Activated CD4-positive, alpha-beta T cell treated with anti-CD3 and anti-CD28 coated beads for 48 hours (primary cell): ENCODE data around the gene CENPL.
"Not testable (repeated sequence)": the region's sequence is repeated elsewhere in the genome, so short reads cannot be mapped to it uniquely, and the experiment has no call there.

Source experiments
- DNase-seq: peaks from one replicate; pipeline ENCODE4 v3.0.0-alpha.2; 2020

CENPL gene

GRCh38 chr1:173856903-173857302, 32.2 kb upstream of the CENPL start:
- no peak for DNase-seq

DNA sequence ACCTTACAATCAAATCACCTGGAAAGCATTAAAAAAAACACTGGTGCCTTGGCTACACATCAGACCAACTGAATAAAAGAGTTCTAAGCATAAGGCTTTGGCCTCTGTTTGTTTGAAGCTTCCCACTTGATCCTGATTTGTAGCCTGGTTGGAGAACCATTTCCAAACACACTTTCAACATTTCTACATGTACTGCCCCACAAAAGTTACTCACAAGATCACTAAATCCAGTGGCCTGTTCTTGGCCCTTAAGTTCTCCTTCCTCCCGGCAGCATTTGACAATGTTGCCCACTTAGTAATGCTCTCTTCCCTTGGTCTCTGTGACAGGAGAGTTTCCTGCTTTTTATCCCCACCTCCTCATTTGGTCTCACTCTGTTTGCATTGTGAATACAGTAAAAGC, 31.3 kb upstream of the CENPL start:
- no peak for DNase-seq

DNA sequence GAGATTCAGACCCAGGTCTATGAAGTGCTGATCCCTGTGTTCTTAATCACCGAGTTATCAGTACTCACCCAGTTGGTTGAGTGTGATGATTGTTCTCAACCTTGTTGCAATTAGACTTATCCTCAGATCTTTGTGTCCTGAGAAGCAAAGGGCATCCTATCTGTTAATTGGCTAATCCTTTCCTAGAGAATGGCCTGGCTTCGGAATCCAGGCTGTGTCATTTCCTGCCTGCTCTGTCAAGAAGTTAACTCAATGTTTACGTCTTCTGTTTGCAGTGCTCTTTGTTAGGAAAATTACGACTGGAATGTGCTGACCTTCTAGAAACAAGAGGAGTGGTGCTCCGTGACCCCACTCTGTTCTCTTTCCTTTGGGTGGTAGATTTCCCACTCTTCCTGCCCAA, 28.4 kb upstream of the CENPL start:
- DNase-seq: no peak

DNA sequence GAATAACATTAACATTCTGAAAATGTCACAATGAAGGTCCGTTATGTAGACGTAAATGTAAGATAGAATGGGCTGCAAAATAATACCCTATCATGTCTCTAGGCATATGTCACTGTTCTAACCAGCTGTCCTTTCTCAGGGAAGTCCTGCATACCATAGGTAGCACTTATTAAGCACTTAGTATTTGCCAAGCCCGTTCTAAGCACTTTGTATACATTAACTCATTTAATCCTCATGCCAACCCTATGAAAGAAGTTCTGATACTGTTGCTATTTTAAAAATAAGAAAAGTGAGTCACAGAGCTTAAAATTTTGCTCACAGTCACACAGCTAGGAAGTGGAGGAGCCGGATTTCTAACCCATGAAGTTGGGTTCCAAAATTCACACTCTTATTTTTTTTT, 27.4 kb upstream of the CENPL start:
- no peak for DNase-seq

DNA sequence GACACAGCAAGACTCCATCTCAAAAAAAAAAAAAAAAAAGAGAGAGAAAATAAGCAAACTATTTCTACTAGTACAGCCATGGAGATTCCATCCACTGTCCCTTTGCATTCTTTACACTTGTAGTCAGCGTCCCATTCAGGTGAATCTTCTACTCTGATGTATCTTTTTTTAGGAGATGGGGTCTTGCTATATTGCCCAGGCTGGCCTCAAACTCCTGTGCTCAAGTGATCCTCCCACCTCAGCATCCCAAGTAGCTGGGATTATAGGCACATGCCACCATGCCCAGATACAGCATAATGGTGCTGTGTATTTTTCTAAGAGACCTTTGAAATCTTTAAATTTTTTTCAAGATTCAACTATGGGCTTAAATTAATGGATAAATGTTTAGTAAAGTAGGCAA, 8.1 kb upstream of the CENPL start:
- no peak for DNase-seq

GRCh38 chr1:173827611-173828010, 2.9 kb upstream of the CENPL start:
- DNase-seq: no peak

- DNase-seq: no peak
Observed at GRCh38 chr1:173823781-173824314, 835 bp downstream of the CENPL start.

DNA sequence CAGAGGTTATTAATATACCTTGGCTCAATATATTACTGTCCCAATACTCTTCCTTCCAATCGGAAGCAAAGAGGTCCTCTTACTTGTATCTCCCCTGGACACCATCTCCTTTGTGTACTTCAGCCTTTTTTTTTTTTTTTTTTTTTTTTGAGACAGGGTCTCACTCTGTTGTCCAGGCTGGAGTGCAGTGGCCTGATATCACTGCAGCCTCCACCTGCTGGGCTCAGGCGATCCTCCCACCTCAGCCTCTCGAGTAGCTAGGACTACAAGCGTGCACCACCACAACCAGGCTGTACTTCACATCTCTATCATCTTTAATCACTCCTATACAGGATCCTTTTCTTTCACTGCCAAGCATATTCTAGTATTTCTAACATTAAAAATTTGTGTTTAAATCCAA, 3.0 kb downstream of the CENPL start:
- DNase-seq: no peak

DNA sequence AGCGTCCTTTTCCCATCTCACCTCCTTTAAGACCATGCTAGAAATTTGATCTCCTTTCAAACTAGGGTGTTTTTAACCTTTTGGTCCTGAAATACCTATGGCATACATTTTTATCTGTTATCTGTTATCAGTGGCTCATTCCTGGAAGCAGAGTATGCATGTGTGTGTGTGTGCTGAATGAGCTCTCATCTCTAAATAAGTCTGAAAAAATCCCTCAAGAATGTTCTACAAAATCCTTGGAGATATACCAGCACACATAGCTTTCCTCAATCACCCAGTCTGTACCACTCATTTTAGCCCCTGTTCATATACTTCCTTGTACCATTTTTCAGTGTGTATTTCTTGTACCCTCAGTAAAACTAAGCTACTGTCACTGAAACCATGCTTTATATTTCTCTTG, 6.2 kb downstream of the CENPL start:
- DNase-seq: no peak

DNA sequence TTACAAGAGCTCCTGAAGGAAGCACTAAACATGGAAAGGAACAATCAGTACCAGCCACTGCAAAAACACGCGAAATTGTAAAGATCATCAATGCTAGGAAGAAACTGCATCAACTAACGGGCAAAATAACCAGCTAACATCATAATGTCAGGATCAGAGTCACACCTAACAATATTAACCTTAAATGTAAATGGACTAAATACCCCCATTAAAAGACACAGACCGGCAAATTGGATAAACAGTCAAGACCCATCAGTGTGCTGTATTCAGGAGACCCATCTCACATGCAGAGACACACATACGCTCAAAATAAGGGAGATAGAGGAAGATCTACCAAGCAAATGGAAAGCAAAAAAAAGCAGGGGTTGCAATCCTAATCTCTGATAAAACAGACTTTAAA, 11.0 kb downstream of the CENPL start:
- DNase-seq: not testable (repeated sequence)

DNA sequence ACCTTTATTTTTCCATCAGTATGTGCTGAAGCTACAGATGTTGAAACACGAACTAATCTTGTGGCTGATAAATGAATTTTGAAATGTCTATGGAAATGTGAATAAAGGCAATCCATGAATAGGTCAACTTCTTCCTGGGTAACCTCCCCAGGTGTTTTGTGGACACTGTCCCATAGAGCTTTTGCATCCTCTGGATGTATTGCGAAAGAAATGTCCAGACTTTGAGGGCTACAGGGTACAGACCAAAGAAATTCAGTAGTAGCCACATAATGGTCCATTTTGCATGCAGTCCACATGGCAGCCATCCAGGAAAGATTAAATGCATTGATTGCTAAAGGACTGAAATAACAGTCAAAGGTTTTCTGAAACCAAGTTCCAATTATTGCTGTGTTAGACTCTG, 21.7 kb downstream of the CENPL start:
- DNase-seq: no peak

GRCh38 chr1:173799995-173800394, 24.7 kb downstream of the CENPL start:
- not testable (repeated sequence) for DNase-seq

DNA sequence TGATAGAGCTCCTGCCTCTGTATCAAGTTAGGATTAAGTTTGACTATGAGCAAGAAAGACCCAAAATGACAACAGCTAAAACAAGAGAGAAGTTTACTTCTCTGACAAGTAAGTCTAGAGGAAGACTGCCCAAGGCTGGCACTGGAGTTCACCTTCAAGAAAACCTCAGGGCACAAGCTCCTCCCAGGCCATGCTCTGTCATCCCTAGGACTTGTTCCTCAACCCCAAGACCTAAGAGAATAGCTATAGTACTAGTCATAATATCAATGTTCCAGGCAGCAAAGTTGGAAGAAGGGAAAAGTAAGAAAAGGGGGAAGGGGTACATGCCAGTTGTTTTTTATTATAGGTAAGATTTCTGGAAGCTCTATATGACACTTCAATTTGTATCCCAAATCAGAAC, 26.6 kb downstream of the CENPL start:
- no peak for DNase-seq

GRCh38 chr1:173789841-173790240, 34.8 kb downstream of the CENPL start:
- DNase-seq: no peak

GRCh38 chr1:173784997-173785396, 39.7 kb downstream of the CENPL start:
- no peak for DNase-seq

DNA sequence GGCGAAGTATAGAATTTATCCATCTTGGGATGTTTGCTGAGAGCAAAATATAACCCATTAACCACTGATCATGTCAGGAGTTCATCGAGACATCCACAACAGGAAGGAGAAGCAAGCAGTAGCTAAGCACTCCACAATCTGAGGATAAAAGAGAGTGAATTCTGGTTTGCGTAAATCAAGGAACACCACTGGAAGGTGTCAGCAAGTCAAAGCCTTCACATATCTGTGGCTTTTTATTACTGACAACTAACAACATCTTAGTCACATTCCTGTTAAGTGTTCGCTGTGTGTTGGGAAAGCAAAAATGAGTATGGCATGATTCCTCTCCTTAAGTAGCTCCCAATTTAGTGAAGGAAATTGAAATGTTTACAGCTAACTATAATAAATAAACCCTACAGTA, 44.7 kb downstream of the CENPL start:
- DNase-seq: no peak

DNA sequence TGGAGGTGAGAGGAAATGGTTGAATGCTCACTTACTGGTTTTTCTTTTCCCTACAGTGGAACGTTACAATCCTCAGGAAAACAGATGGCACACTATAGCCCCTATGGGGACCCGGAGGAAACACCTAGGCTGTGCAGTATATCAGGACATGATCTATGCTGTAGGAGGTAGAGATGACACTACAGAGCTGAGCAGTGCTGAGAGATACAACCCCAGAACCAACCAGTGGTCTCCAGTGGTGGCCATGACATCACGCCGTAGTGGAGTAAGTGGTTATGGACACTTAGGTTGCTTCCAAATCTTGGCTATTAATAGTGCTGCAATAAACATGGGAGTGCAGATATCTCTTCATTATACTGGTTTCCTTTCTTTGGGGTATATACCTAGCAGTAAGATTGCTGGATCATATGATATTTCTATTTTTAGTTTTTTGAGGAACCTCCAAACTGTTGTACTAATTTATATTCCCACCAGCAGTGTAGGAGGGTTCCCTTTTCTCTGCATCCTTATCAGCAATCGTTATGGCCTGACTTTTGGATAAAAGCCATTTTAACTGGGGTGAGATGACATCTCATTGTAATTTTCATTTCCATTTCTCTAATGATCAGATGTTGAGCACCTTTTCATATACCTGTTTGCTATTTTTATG, 49.0 kb downstream of the CENPL start:
- no peak for DNase-seq

- no peak for DNase-seq
Observed at GRCh38 chr1:173771560-173771959, 53.1 kb downstream of the CENPL start.

GRCh38 chr1:173770330-173770729, 54.4 kb downstream of the CENPL start:
- DNase-seq: peak; percentile 22

- DNase-seq: no peak
Observed at GRCh38 chr1:173768827-173769226, 55.9 kb downstream of the CENPL start.

DNA sequence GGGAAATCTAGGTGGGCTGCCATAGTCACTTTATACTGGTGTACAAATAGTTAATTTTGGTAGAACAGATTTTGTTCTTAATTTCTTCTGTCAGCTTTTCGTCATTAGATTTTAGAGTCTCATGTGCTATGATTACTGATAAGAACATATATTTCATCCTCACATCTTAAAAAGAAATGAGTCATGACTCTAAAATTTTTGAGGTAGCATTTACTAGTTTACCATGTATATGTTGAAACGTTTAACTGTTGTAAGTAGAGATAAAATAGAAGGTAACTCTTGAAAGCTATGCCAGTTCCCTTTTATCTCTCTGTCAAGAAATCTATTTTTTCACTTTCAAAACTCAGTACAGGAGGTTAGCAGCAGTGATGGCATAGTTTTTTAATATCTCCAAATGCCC, 56.5 kb downstream of the CENPL start:
- DNase-seq: no peak

GRCh38 chr1:173764331-173764730, 60.4 kb downstream of the CENPL start:
- DNase-seq: not testable (repeated sequence)

GRCh38 chr1:173758980-173759379, 65.7 kb downstream of the CENPL start:
- DNase-seq: no peak

DNA sequence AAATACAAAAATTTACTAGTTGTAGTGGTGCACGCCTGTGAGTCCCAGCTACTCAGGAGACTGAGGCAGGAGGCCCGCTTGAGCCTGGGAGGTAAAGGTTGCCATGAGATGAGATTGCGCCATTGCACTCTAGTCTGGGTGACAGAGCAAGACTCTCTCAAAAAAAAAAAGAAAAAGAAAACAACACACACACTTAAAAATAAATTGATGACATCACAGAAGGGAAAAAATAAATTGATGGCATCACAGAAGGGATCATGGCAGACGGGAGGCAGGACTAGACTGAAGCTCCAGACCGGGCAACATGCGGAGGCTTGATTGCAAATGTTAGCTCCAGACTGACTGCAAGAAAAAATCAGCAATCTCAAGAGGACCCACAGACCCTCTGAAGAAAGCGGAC, 66.6 kb downstream of the CENPL start:
- DNase-seq: no peak

DNA sequence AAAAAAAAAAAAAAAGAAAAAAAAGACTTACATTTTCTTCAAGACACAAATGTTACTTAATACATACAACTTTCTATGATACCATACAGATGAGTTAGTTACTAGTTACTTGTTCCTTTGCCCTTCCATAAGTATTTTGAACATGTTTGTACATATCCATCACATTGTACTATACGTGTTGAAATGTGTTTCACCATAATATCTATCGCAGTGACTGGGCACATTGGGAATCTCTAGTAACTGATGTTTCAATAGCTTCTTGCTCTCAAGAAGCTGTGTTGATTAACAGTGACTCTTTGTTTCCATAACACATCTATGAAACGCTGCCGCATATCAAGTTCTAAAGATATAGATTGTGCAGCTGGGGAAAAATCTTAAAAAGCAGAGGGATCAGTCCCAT, 67.0 kb downstream of the CENPL start:
- no peak for DNase-seq
